Measurements from ENCODE around the gene TRIM9. TPM values are rescaled to one million over a fixed set of nuclear protein-coding genes. Genes with fewer than 3 reads are reported as not detected.
A peak's percentile ranks its signal among the peaks of the same experiment; 100 is the strongest.

TRIM9 gene
- total RNA-seq, 1 donor, result 1.1 TPM

- no peak for DNase-seq (ENCODE audit: insufficient read length, low spot score, missing footprints)
- no peaks in the 10 kb centered on the region for H3K9me3 ChIP-seq (ENCODE audit: low read depth, low read length)
- H2AFZ ChIP-seq (ENCODE audit: low read length), result peak overlapping the region; percentile 52
- no peaks in the 10 kb centered on the region for H4K20me1 ChIP-seq (ENCODE audit: insufficient read depth, low read length)
- H3K4me2 ChIP-seq (ENCODE audit: insufficient read depth, low read length), result peak overlapping the region; percentile 42
- H3K27ac ChIP-seq (ENCODE audit: low read depth, low read length), result no peak overlapping the region
- no peak overlapping the region for H3K4me3 ChIP-seq (ENCODE audit: insufficient read depth, low read length)
- H3K79me2 ChIP-seq (ENCODE audit: insufficient read depth, low read length), result no peaks in the 10 kb centered on the region
- TF ChIP-seq CTCF (IDR thresholded peaks at IDR 0.05; ENCODE audit: extremely low read depth, low read depth, low read length), result no peak
- H3K27me3 ChIP-seq (ENCODE audit: insufficient read depth, low read length), result peaks cover 8% of the 10 kb centered on the region
- H3K36me3 ChIP-seq (ENCODE audit: insufficient read depth, low read length), result no peaks in the 10 kb centered on the region
- peaks cover 9% of the 10 kb centered on the region for H3K4me1 ChIP-seq (ENCODE audit: insufficient read depth, low read length)
Observed at GRCh38 chr14:51028851-51029754, 65.8 kb downstream of the TRIM9 start.

- no peaks in the 10 kb centered on the region for H3K79me2 ChIP-seq (ENCODE audit: insufficient read depth, low read length)
- H3K4me3 ChIP-seq (ENCODE audit: insufficient read depth, low read length), result no peak overlapping the region
- H3K36me3 ChIP-seq (ENCODE audit: insufficient read depth, low read length), result no peaks in the 10 kb centered on the region
- no peak for DNase-seq (ENCODE audit: insufficient read length, low spot score, missing footprints)
- H2AFZ ChIP-seq (ENCODE audit: low read length), result peak overlapping the region; percentile 52
- TF ChIP-seq CTCF (IDR thresholded peaks at IDR 0.05; ENCODE audit: extremely low read depth, low read depth, low read length), result no peak
- peaks cover 14% of the 10 kb centered on the region for H3K4me1 ChIP-seq (ENCODE audit: insufficient read depth, low read length)
- H3K27me3 ChIP-seq (ENCODE audit: insufficient read depth, low read length), result peaks cover 8% of the 10 kb centered on the region
- no peaks in the 10 kb centered on the region for H4K20me1 ChIP-seq (ENCODE audit: insufficient read depth, low read length)
- H3K9me3 ChIP-seq (ENCODE audit: low read depth, low read length), result no peaks in the 10 kb centered on the region
- no peak overlapping the region for H3K27ac ChIP-seq (ENCODE audit: low read depth, low read length)
- peak overlapping the region; percentile 42 for H3K4me2 ChIP-seq (ENCODE audit: insufficient read depth, low read length)
Observed at GRCh38 chr14:51028361-51028760, 66.5 kb downstream of the TRIM9 start.

GRCh38 chr14:51024377-51024776 is 70.5 kb downstream of the TRIM9 start:
- H3K4me3 ChIP-seq (ENCODE audit: insufficient read depth, low read length), result no peak overlapping the region
- DNase-seq (ENCODE audit: insufficient read length, low spot score, missing footprints), result no peak
- H3K4me1 ChIP-seq (ENCODE audit: insufficient read depth, low read length), result peaks cover 21% of the 10 kb centered on the region
- no peak overlapping the region for H2AFZ ChIP-seq (ENCODE audit: low read length)
- H4K20me1 ChIP-seq (ENCODE audit: insufficient read depth, low read length), result no peaks in the 10 kb centered on the region
- H3K27ac ChIP-seq (ENCODE audit: low read depth, low read length), result no peak overlapping the region
- H3K9me3 ChIP-seq (ENCODE audit: low read depth, low read length), result no peaks in the 10 kb centered on the region
- no peak for TF ChIP-seq CTCF (IDR thresholded peaks at IDR 0.05; ENCODE audit: extremely low read depth, low read depth, low read length)
- H3K79me2 ChIP-seq (ENCODE audit: insufficient read depth, low read length), result no peaks in the 10 kb centered on the region
- H3K36me3 ChIP-seq (ENCODE audit: insufficient read depth, low read length), result no peaks in the 10 kb centered on the region
- H3K4me2 ChIP-seq (ENCODE audit: insufficient read depth, low read length), result no peak overlapping the region
- H3K27me3 ChIP-seq (ENCODE audit: insufficient read depth, low read length), result peaks cover 8% of the 10 kb centered on the region

GRCh38 chr14:51023964-51024363 is 70.9 kb downstream of the TRIM9 start:
- no peak overlapping the region for H3K4me3 ChIP-seq (ENCODE audit: insufficient read depth, low read length)
- H3K9me3 ChIP-seq (ENCODE audit: low read depth, low read length), result no peaks in the 10 kb centered on the region
- H3K36me3 ChIP-seq (ENCODE audit: insufficient read depth, low read length), result no peaks in the 10 kb centered on the region
- H3K27me3 ChIP-seq (ENCODE audit: insufficient read depth, low read length), result peaks cover 7% of the 10 kb centered on the region
- H3K27ac ChIP-seq (ENCODE audit: low read depth, low read length), result no peak overlapping the region
- no peaks in the 10 kb centered on the region for H4K20me1 ChIP-seq (ENCODE audit: insufficient read depth, low read length)
- H3K79me2 ChIP-seq (ENCODE audit: insufficient read depth, low read length), result no peaks in the 10 kb centered on the region
- no peak for DNase-seq (ENCODE audit: insufficient read length, low spot score, missing footprints)
- peaks cover 25% of the 10 kb centered on the region for H3K4me1 ChIP-seq (ENCODE audit: insufficient read depth, low read length)
- TF ChIP-seq CTCF (IDR thresholded peaks at IDR 0.05; ENCODE audit: extremely low read depth, low read depth, low read length), result no peak
- H3K4me2 ChIP-seq (ENCODE audit: insufficient read depth, low read length), result no peak overlapping the region
- H2AFZ ChIP-seq (ENCODE audit: low read length), result no peak overlapping the region

Data from osteoblast (primary cell).